Measurements from ENCODE around the gene ZFX. TPM values are rescaled to one million over a fixed set of nuclear protein-coding genes. Genes with fewer than 3 reads are reported as not detected.
A peak's percentile ranks its signal among the peaks of the same experiment; 100 is the strongest.
"Not testable (repeated sequence)": the region's sequence is repeated elsewhere in the genome, so short reads cannot be mapped to it uniquely, and the experiment has no call there.

The ZFX gene
- total RNA-seq, 1 experiment from 2014 or later = 43.3 TPM

- H3K27me3 Mint-ChIP-seq (ENCODE audit: unreplicated experiment) = no peaks in the 10 kb centered on the region
- no peak overlapping the region for H3K27ac Mint-ChIP-seq (ENCODE audit: unreplicated experiment)
- no TSS peak for BruUV-seq (replicated peaks)
- peaks cover 8% of the 10 kb centered on the region for H3K4me1 Mint-ChIP-seq (ENCODE audit: low read depth, unreplicated experiment)
- DNase-seq = no peak
- TF ChIP-seq CTCF (IDR thresholded peaks at IDR 0.05; ENCODE audit: unreplicated experiment) = no peak
- intact Hi-C loops (cut with micrococcal nuclease; ENCODE audit: unreplicated experiment) = no loop called here
- no peak overlapping the region for H3K4me3 Mint-ChIP-seq (ENCODE audit: low read depth, unreplicated experiment)
- no peaks in the 10 kb centered on the region for H3K9me3 Mint-ChIP-seq (ENCODE audit: low read depth, unreplicated experiment)
- CTCF ChIA-PET = no interaction called here
- no peaks in the 10 kb centered on the region for H3K36me3 Mint-ChIP-seq (ENCODE audit: insufficient read depth, unreplicated experiment)
Observed at GRCh38 chrX:24133312-24133711, 16.2 kb upstream of the ZFX start.

- H3K4me1 Mint-ChIP-seq (ENCODE audit: low read depth, unreplicated experiment); CTCF ChIA-PET; H3K36me3 Mint-ChIP-seq (ENCODE audit: insufficient read depth, unreplicated experiment); H3K27ac Mint-ChIP-seq (ENCODE audit: unreplicated experiment); H3K9me3 Mint-ChIP-seq (ENCODE audit: low read depth, unreplicated experiment); BruUV-seq (replicated peaks); intact Hi-C loops (cut with micrococcal nuclease; ENCODE audit: unreplicated experiment); H3K4me3 Mint-ChIP-seq (ENCODE audit: low read depth, unreplicated experiment); H3K27me3 Mint-ChIP-seq (ENCODE audit: unreplicated experiment); DNase-seq: not testable (repeated sequence)
Observed at GRCh38 chrX:24135768-24136167, 13.8 kb upstream of the ZFX start.

DNA sequence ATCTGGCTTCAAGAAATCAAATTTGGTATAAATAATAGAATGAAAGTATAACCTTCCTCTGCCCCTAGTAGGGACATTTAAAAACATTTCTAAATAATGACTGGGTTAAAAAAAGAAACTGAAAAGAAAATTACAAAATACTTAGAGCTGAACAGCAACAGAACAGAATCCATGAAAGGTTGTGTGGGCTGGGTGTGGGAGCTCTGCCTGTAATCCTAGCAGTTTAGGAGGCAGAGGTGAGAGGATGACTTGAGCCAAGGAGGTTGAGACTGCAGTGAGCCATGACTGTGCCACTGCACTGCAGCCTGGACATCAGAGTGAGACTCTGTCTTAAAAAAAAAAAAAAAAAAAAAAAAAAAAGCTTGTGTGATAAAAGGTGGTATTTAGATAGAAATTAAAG, 12.3 kb upstream of the ZFX start:
- CTCF ChIA-PET = no interaction called here
- Mint-ChIP-seq H3K4me3 (ENCODE audit: low read depth, unreplicated experiment) (no peak overlapping the region), H3K27me3 (ENCODE audit: unreplicated experiment) (no peaks in the 10 kb centered on the region), H3K27ac (ENCODE audit: unreplicated experiment) (no peak overlapping the region), H3K4me1 (ENCODE audit: low read depth, unreplicated experiment) (peaks cover 8% of the 10 kb centered on the region), H3K9me3 (ENCODE audit: low read depth, unreplicated experiment) (no peaks in the 10 kb centered on the region), H3K36me3 (ENCODE audit: insufficient read depth, unreplicated experiment) (no peaks in the 10 kb centered on the region)
- no peak for DNase-seq
- no TSS peak for BruUV-seq (replicated peaks)
- intact Hi-C loops (cut with micrococcal nuclease; ENCODE audit: unreplicated experiment) = no loop called here
- no peak for TF ChIP-seq CTCF (IDR thresholded peaks at IDR 0.05; ENCODE audit: unreplicated experiment)

- intact Hi-C loops (cut with micrococcal nuclease; ENCODE audit: unreplicated experiment); H3K27me3 Mint-ChIP-seq (ENCODE audit: unreplicated experiment); H3K4me3 Mint-ChIP-seq (ENCODE audit: low read depth, unreplicated experiment); H3K9me3 Mint-ChIP-seq (ENCODE audit: low read depth, unreplicated experiment); BruUV-seq (replicated peaks); DNase-seq; CTCF ChIA-PET; H3K36me3 Mint-ChIP-seq (ENCODE audit: insufficient read depth, unreplicated experiment); H3K27ac Mint-ChIP-seq (ENCODE audit: unreplicated experiment): not testable (repeated sequence)
- H3K4me1 Mint-ChIP-seq (ENCODE audit: low read depth, unreplicated experiment) = peaks cover 29% of the 10 kb centered on the region
Observed at GRCh38 chrX:24143982-24144381, 5.5 kb upstream of the ZFX start.

- CTCF ChIA-PET = no interaction called here
Observed at GRCh38 chrX:24144528-24144927, 5.0 kb upstream of the ZFX start.

More at GRCh38 chrX:24144528-24144927, 5.0 kb upstream of the ZFX start:
- H3K4me3 Mint-ChIP-seq (ENCODE audit: low read depth, unreplicated experiment) = no peak overlapping the region
- H3K36me3 Mint-ChIP-seq (ENCODE audit: insufficient read depth, unreplicated experiment) = peaks cover 10% of the 10 kb centered on the region
- peaks cover 29% of the 10 kb centered on the region for H3K4me1 Mint-ChIP-seq (ENCODE audit: low read depth, unreplicated experiment)
- intact Hi-C loops (cut with micrococcal nuclease; ENCODE audit: unreplicated experiment) = no loop called here
- peak overlapping the region; percentile 83 for H3K27ac Mint-ChIP-seq (ENCODE audit: unreplicated experiment)
- BruUV-seq (replicated peaks) = no TSS peak
- H3K27me3 Mint-ChIP-seq (ENCODE audit: unreplicated experiment) = no peaks in the 10 kb centered on the region
- H3K9me3 Mint-ChIP-seq (ENCODE audit: low read depth, unreplicated experiment) = no peaks in the 10 kb centered on the region
- DNase-seq = no peak
- TF ChIP-seq CTCF (IDR thresholded peaks at IDR 0.05; ENCODE audit: unreplicated experiment) = no peak

Measured in Calu3 (cell line).